OCI-LY3 (cell line): ENCODE data around the gene NXPE2.

Source experiments
- H2AFZ ChIP-seq: fragments of 200-600, 300-600 bp; shearing (Covaris generic); 2 replicates; pipeline ENCODE4 v1.6.0; 2014; ENCODE audit warnings: antibody characterized with exemption, low read depth, low read length
- H3K27ac ChIP-seq: fragments of 200-600, 300-600 bp; sonication (generic); 2 replicates; pipeline ENCODE4 v1.5.1; 2014; ENCODE audit warnings: mild to moderate bottlenecking, low read length, moderate library complexity, mixed read lengths
- H3K27me3 ChIP-seq: fragments of 200-600, 300-600 bp; sonication (generic); 2 replicates; pipeline ENCODE4 v1.6.1; 2014; ENCODE audit warnings: low read depth, low read length, mixed read lengths
- H3K36me3 ChIP-seq: fragments of 200-600, 300-600 bp; sonication (generic); replicated peaks from 2 replicates; pipeline ENCODE3; 2014; ENCODE audit warnings: low read depth, low read length, mixed read lengths
- H3K4me1 ChIP-seq: fragments of 300-600, 200-600 bp; sonication (generic); 2 replicates; pipeline ENCODE4 v1.6.1; 2014; ENCODE audit warnings: low read length, mixed read lengths
- H3K4me2 ChIP-seq: fragments of 200-600, 300-600 bp; sonication (generic); 2 replicates; pipeline ENCODE4 v1.6.1; 2014; ENCODE audit warnings: low read length, mixed read lengths
- H3K4me3 ChIP-seq: fragments of 300-600, 200-600 bp; sonication (generic); 2 replicates; pipeline ENCODE4 v1.5.1; 2014; ENCODE audit warnings: antibody characterized with exemption, mild to moderate bottlenecking, low read length, moderate library complexity
- H3K79me2 ChIP-seq: fragments of 300-600, 200-600 bp; shearing (Covaris generic); 2 replicates; pipeline ENCODE4 v1.6.1; 2014; ENCODE audit warnings: mild to moderate bottlenecking, low read length, mixed read lengths
- H3K9ac ChIP-seq: fragments of 300-600, 200-600 bp; shearing (Covaris generic); 2 replicates; pipeline ENCODE4 v1.6.0; 2014; ENCODE audit warnings: mild to moderate bottlenecking, low read length, moderate library complexity
- H3K9me3 ChIP-seq: fragments of 200-600, 300-600 bp; shearing (Covaris generic); 2 replicates; pipeline ENCODE4 v1.6.1; 2014; ENCODE audit warnings: low read length, mixed read lengths; ENCODE audit not compliant: insufficient read depth
- H4K20me1 ChIP-seq: fragments of 200-600, 300-600 bp; sonication (generic); 2 replicates; pipeline ENCODE4 v1.6.1; 2016; ENCODE audit warnings: low read length, mixed read lengths; ENCODE audit not compliant: insufficient read depth
- CTCF ChIP-seq: fragments of 200-600, 300-600 bp; sonication (generic); IDR thresholded peaks from 2 replicates; pipeline ENCODE4 v1.5.1; 2014; ENCODE audit warnings: antibody characterized with exemption, low read length, low read depth
- EZH2phosphoT487 ChIP-seq: fragments of 200-600 bp; shearing (Covaris generic); IDR thresholded peaks from 2 replicates; pipeline ENCODE4 v1.6.1; 2018; ENCODE audit warnings: antibody characterized with exemption, mixed run types, low read depth

The NXPE2 gene

GRCh38 chr11:114653148-114653547 lies 25.2 kb upstream of the NXPE2 start:
- no peaks in the 10 kb centered on the region for H3K27me3 ChIP-seq
- TF ChIP-seq CTCF (no peak), EZH2phosphoT487 (no peak)
- no peaks in the 10 kb centered on the region for H3K9me3 ChIP-seq
- H4K20me1 ChIP-seq, result no peaks in the 10 kb centered on the region
- H3K79me2 ChIP-seq, result no peaks in the 10 kb centered on the region
- no peak overlapping the region for H3K4me3 ChIP-seq
- no peaks in the 10 kb centered on the region for H3K4me1 ChIP-seq
- no peak overlapping the region for H3K4me2 ChIP-seq
- no peaks in the 10 kb centered on the region for H3K36me3 ChIP-seq
- no peak overlapping the region for H2AFZ ChIP-seq
- no peak overlapping the region for H3K9ac ChIP-seq
- no peak overlapping the region for H3K27ac ChIP-seq

GRCh38 chr11:114664641-114665040 lies 13.7 kb upstream of the NXPE2 start:
- H3K79me2 ChIP-seq, result no peaks in the 10 kb centered on the region
- no peaks in the 10 kb centered on the region for H3K27me3 ChIP-seq
- no peaks in the 10 kb centered on the region for H4K20me1 ChIP-seq
- no peak overlapping the region for H2AFZ ChIP-seq
- TF ChIP-seq CTCF, result no peak
- no peak for TF ChIP-seq EZH2phosphoT487
- H3K36me3 ChIP-seq, result no peaks in the 10 kb centered on the region
- H3K27ac ChIP-seq, result no peak overlapping the region
- no peak overlapping the region for H3K4me2 ChIP-seq
- no peak overlapping the region for H3K4me3 ChIP-seq
- no peaks in the 10 kb centered on the region for H3K4me1 ChIP-seq
- no peaks in the 10 kb centered on the region for H3K9me3 ChIP-seq
- H3K9ac ChIP-seq, result no peak overlapping the region

GRCh38 chr11:114666760-114667159 lies 11.6 kb upstream of the NXPE2 start:
- Histone ChIP-seq H3K4me1 (no peaks in the 10 kb centered on the region), H3K4me2 (no peak overlapping the region), H3K4me3 (no peak overlapping the region), H3K27me3 (no peaks in the 10 kb centered on the region), H3K9ac (no peak overlapping the region), H3K79me2 (no peaks in the 10 kb centered on the region), H3K27ac (no peak overlapping the region), H3K9me3 (peaks cover 4% of the 10 kb centered on the region; the same call in 1 of the 2 replicates), H4K20me1 (no peaks in the 10 kb centered on the region), H3K36me3 (no peaks in the 10 kb centered on the region), H2AFZ (no peak overlapping the region)
- TF ChIP-seq CTCF, result no peak
- no peak for TF ChIP-seq EZH2phosphoT487

- Histone ChIP-seq H2AFZ (no peak overlapping the region), H3K9me3 (peaks cover 5% of the 10 kb centered on the region; the same call in 1 of the 2 replicates), H3K27me3 (no peaks in the 10 kb centered on the region), H3K9ac (no peak overlapping the region), H3K79me2 (no peaks in the 10 kb centered on the region), H3K4me3 (no peak overlapping the region), H3K36me3 (no peaks in the 10 kb centered on the region), H3K4me2 (no peak overlapping the region), H3K27ac (no peak overlapping the region), H4K20me1 (no peaks in the 10 kb centered on the region), H3K4me1 (no peaks in the 10 kb centered on the region)
- TF ChIP-seq EZH2phosphoT487 (no peak), CTCF (no peak)
Measured at GRCh38 chr11:114668109-114668508, 10.2 kb upstream of the NXPE2 start.
